ENCODE data around the gene USP26. TPM values are rescaled to one million over a fixed set of nuclear protein-coding genes. Genes with fewer than 3 reads are reported as not detected.
"Not testable (repeated sequence)": the region's sequence is repeated elsewhere in the genome, so short reads cannot be mapped to it uniquely, and the experiment has no call there.

USP26 gene
- total RNA-seq, 6 experiments from 2014 or later = not detected

DNA sequence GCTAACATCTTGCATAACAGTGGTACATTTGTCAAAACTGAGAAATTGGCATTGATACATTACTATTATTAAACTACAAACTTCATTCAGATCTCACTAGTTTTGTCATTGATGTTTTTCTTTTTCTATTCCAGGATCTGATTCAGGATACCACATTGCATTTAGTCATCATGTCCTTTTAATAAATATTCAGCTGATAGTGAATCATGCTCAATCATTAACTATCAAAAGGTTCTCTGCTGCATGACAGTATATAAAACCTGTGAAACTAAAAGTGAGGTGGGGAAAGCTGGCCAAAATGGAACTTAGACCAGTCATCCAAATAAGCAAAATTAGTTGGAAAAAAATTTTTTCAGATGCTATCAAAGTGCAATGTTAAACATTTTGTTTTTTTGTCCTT is 110.4 kb downstream of the USP26 start:
- ATAC-seq (no peak), DNase-seq (no peak)
- no peaks in the 10 kb centered on the region for H3K36me3 ChIP-seq
- no peak overlapping the region for H3K27ac ChIP-seq
- TF ChIP-seq, protein P1, sequence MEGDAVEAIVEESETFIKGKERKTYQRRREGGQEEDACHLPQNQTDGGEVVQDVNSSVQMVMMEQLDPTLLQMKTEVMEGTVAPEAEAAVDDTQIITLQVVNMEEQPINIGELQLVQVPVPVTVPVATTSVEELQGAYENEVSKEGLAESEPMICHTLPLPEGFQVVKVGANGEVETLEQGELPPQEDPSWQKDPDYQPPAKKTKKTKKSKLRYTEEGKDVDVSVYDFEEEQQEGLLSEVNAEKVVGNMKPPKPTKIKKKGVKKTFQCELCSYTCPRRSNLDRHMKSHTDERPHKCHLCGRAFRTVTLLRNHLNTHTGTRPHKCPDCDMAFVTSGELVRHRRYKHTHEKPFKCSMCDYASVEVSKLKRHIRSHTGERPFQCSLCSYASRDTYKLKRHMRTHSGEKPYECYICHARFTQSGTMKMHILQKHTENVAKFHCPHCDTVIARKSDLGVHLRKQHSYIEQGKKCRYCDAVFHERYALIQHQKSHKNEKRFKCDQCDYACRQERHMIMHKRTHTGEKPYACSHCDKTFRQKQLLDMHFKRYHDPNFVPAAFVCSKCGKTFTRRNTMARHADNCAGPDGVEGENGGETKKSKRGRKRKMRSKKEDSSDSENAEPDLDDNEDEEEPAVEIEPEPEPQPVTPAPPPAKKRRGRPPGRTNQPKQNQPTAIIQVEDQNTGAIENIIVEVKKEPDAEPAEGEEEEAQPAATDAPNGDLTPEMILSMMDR (IDR thresholded peaks at IDR 0.05) = no peak
- no peak for TF ChIP-seq POLR2A (IDR thresholded peaks at IDR 0.05)
- intact Hi-C loops (cut with DNase I) = no loop called here
- peaks cover 0 to 11% of the 10 kb centered on the region in 2 donors for H3K27me3 ChIP-seq
- H3K4me3 ChIP-seq = no peak overlapping the region
- H3K9me3 ChIP-seq = no peaks in the 10 kb centered on the region
- H3K4me1 ChIP-seq = no peaks in the 10 kb centered on the region

DNA sequence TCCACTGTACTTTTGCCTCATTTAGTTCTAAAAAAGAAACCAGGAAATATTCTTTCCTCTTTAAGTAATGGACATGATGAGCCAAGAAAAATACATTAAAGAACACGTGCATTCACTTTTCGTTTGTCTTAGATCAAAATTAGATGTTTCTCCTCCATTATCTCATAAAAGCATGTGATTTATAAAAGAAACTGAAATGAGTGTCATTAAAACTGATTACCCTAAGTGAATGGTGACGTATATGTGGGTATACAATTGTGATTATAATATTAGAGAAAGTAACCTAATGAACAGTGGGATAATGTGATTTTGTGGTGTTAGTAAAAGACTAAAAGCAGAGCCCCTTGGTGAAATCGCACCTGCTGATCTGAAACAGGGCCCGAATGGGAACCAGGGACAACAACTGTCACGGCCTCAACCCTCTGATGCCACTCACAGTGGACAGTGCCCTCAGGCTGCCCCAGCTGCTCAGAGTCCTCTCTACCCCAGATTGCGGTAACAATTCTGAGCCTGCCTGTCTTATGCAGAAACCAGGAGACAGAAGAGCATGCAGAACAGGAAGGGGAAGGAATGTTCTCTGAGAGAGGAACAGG is 112.8 kb downstream of the USP26 start:
- Histone ChIP-seq H3K4me1 (no peaks in the 10 kb centered on the region), H3K4me3 (no peak overlapping the region), H3K27me3 (peaks cover 0 to 3% of the 10 kb centered on the region in 2 donors), H3K36me3 (no peaks in the 10 kb centered on the region), H3K9me3 (no peaks in the 10 kb centered on the region), H3K27ac (no peak overlapping the region)
- intact Hi-C loops (cut with DNase I) = no loop called here
- DNase-seq (no peak), ATAC-seq (no peak)
- WGBS (ENCODE audit: insufficient coverage, low coverage, low lambda C conversion rate, missing lambda C conversion rate) = 37% methylated on average over 6 of the region's 7 CpGs
- TF ChIP-seq, protein P1 (IDR thresholded peaks at IDR 0.05) = no peak
- no peak for TF ChIP-seq POLR2A (IDR thresholded peaks at IDR 0.05)

DNA sequence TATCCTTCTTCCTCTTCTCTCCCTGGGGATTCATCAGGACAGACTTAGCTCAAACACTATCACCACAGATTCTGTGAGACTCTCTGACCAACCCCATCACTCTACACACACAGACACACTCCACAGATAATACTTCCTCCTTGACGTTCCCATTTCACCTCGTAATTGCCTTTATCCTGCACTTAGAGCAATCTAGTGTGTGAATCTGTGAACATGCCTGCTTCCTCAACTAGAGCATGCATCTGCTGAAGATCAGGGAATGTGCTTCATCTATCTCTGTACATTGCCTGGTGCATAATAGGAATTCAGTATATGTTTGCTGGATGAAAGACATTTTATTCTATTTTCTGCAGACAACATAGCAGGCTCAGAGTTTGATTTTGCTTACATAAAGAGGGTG is 113.4 kb downstream of the USP26 start:
- DNase-seq (no peak), ATAC-seq (no peak)
- TF ChIP-seq POLR2A (IDR thresholded peaks at IDR 0.05) = no peak
- TF ChIP-seq, protein P1 (IDR thresholded peaks at IDR 0.05) = no peak
- 29% methylated on average over 2 of the region's 2 CpGs for WGBS (ENCODE audit: insufficient coverage, low coverage, low lambda C conversion rate, missing lambda C conversion rate)
- Histone ChIP-seq H3K36me3 (no peaks in the 10 kb centered on the region), H3K4me1 (no peaks in the 10 kb centered on the region), H3K27ac (no peak overlapping the region), H3K4me3 (no peak overlapping the region), H3K27me3 (peaks cover 0 to 3% of the 10 kb centered on the region in 2 donors), H3K9me3 (no peaks in the 10 kb centered on the region)
- intact Hi-C loops (cut with DNase I) = no loop called here

DNA sequence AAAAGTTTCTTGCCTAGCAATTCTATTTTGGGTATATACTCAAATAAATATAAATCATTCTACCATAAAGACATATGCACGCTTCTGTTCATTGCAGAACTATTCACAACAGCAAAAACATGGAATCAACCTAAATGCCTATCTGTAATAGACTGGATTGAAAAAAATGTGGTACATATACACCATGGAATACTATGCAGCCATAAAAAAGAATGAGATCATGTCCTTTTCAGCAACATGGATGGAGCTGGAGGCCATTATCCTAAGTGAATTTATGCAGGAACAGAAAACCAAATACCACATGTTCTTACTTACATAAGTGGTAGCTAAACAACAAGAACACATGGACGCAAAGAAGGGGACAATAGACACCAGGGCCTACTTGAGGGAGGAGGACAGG is 116.9 kb downstream of the USP26 start:
- DNase-seq; intact Hi-C loops (cut with DNase I); ATAC-seq; H3K9me3 ChIP-seq; H3K36me3 ChIP-seq; H3K27me3 ChIP-seq; H3K27ac ChIP-seq; H3K4me1 ChIP-seq; H3K4me3 ChIP-seq: not testable (repeated sequence)
- 88% methylated on average over 2 of the region's 2 CpGs for whole genome bisulfite sequencing (ENCODE audit: insufficient coverage, low coverage, low lambda C conversion rate, missing lambda C conversion rate)

Other genes starting within 250 kb of the USP26 start
- gene HS6ST2, start 138.5 kb downstream of the USP26 start, total RNA-seq = under 1 TPM in 1 of 6 experiments, not detected in 5; 0.09 TPM
- not detected for gene TFDP3, start 121.2 kb upstream of the USP26 start, total RNA-seq

All from right lobe of liver (tissue), 6 donors.